Testis (tissue), 2 donors: ENCODE results near the gene CDK14.

Experiments
- CTCF ChIP-seq, 3 experiments: fragments of 450-650 bp in 2 of 3; fragments of 200-600 bp in 1 of 3; sonication (generic) in 1 of 3; IDR thresholded peaks; one replicate each; pipeline ENCODE4 v1.5.1; 2016 to 2019; ENCODE audit warnings: antibody characterized with exemption in 3 of 3, mild to moderate bottlenecking in 2 of 3, moderate library complexity in 1 of 3
- POLR2A ChIP-seq: fragments of 450-650 bp; IDR thresholded peaks from one replicate; pipeline ENCODE4 v1.6.1; 2017; ENCODE audit warnings: antibody characterized with exemption, mild to moderate bottlenecking, moderate library complexity

DNA sequence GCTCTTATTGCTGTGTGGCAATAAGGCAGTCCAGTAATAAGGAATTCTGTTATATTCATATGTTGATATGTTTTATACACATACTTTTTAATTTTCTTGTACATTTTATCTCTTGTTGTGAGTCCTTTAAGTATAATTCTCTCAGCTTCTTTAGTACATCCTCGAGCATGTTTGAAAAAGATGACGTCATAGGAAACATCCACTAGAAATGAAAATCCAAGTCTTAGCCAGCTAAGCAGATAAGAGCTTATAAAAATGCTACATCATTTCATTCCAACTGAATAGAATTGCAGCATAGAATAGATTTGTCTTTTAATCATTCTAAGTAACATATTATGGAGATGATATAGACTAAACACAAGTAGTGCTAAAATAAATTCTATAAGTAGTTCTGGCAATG is 384.4 kb downstream of the CDK14 start:
- TF ChIP-seq POLR2A, result no peak
- TF ChIP-seq CTCF (IDR thresholded peaks at IDR 0.05), result no peak
